ENCODE results near the gene ANKUB1.

- no peak for TF ChIP-seq POLR2A (IDR thresholded peaks at IDR 0.05)
- TF ChIP-seq CTCF (IDR thresholded peaks at IDR 0.05): no peak
Observed at GRCh38 chr3:149770246-149770645, 22.1 kb downstream of the ANKUB1 start.

Measured in testis (tissue), 2 donors.